LNCAP (cell line): ENCODE data around the gene ZYG11A.

ENCODE experiments used
- CTCF ChIP-seq: fragments of 450-650 bp; IDR thresholded peaks from 2 replicates; pipeline ENCODE4 v1.5.1; 2017; ENCODE audit warnings: mild to moderate bottlenecking

ZYG11A gene

GRCh38 chr1:52867087-52867863 is 24.7 kb downstream of the ZYG11A start:
- no peak for TF ChIP-seq CTCF

DNA sequence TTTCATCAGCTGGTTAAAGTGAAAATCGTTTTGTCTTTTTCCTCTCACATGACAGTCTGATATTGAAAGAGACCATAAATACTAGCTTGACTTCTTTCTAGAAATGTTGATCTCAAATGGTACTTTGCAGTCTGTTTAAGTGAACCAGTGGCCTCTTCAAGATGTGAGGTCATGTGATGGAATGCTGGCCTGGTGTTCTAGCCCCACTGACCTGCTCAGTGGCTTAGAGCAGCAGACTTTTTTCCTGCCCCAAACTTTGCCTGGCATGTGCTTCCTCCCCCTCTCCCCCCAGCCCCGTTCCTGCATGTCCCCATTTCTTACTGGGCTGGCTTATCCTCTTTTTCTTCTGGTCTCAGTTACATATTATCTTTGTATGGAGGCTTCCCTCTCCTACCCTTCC is 34.3 kb downstream of the ZYG11A start:
- TF ChIP-seq CTCF = no peak

- no peak for TF ChIP-seq CTCF
Measured at GRCh38 chr1:52877554-52877953, 35.0 kb downstream of the ZYG11A start.

GRCh38 chr1:52880206-52880605 is 37.6 kb downstream of the ZYG11A start:
- TF ChIP-seq CTCF = no peak

- TF ChIP-seq CTCF = no peak
Measured at GRCh38 chr1:52887483-52887882, 44.9 kb downstream of the ZYG11A start.

- TF ChIP-seq CTCF = no peak
Measured at GRCh38 chr1:52892424-52893215, 50.1 kb downstream of the ZYG11A start.

DNA sequence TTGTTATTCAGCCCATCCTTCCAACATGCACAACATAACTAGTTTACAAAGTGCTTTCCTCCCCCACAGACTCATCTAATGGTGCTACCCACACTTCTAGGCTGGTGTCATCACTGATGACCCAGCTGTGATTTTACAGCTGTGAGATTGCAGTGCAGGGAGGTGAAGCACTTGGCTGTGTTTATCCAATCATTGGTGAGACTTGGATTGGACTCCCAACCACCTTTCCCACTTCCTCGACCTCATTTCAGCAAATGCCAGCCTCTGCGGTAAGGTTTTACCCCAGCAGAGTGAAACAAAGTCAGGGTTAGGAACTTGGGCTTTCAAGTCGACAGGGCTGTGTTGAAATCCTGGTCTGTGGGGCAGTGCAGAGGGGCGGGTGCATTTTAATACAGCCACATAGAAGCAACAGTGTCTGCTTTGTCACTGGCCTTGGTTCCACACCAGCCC is 56.9 kb downstream of the ZYG11A start:
- no peak for TF ChIP-seq CTCF
